ENCODE measurements around the gene PABPC3.
A peak's percentile ranks its signal among the peaks of the same experiment; 100 is the strongest.

Gene PABPC3

GRCh38 chr13:25069236-25069635 is 26.7 kb upstream of the PABPC3 start:
- H3K4me1 ChIP-seq (ENCODE audit: control insufficient read depth, insufficient read depth, low read length) = no peaks in the 10 kb centered on the region
- no peak for DNase-seq (ENCODE audit: low read depth)
- H3K4me3 ChIP-seq (ENCODE audit: low read length) = no peak overlapping the region
- peaks cover 30% of the 10 kb centered on the region for H3K27me3 ChIP-seq (replicated peaks; ENCODE audit: control insufficient read depth, insufficient read depth, low read length)
- no peaks in the 10 kb centered on the region for H3K9me3 ChIP-seq (ENCODE audit: control insufficient read depth, low read length)
- H3K36me3 ChIP-seq (ENCODE audit: control insufficient read depth, insufficient read depth, low read length, severe bottlenecking) = no peaks in the 10 kb centered on the region
- no peak overlapping the region for H3K9ac ChIP-seq (ENCODE audit: low read length)

DNA sequence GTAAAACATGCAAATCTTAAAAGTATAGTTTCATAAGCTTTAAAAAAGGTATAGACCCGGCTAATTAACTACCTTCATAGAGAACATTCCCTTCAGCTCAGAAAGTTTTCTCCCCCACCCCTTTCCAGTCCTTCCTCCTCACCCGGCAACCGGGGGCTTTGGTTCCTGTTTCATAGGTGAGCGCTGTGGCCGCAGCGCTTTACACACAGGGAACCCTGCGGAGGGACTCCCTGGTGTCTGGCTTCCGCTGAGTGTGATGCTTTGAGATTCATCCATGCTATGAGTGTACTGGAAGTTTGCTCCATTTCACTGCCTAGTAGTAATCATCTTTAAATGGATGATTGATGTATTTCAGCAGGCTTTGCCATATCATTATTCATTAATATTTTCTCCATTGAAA is 26.0 kb upstream of the PABPC3 start:
- no peak overlapping the region for H3K9ac ChIP-seq (ENCODE audit: low read length)
- H3K27me3 ChIP-seq (replicated peaks; ENCODE audit: control insufficient read depth, insufficient read depth, low read length) = peaks cover 30% of the 10 kb centered on the region
- no peak for DNase-seq (ENCODE audit: low read depth)
- H3K9me3 ChIP-seq (ENCODE audit: control insufficient read depth, low read length) = no peaks in the 10 kb centered on the region
- no peaks in the 10 kb centered on the region for H3K4me1 ChIP-seq (ENCODE audit: control insufficient read depth, insufficient read depth, low read length)
- no peaks in the 10 kb centered on the region for H3K36me3 ChIP-seq (ENCODE audit: control insufficient read depth, insufficient read depth, low read length, severe bottlenecking)
- H3K4me3 ChIP-seq (ENCODE audit: low read length) = no peak overlapping the region

- DNase-seq (ENCODE audit: low read depth) = no peak
- Histone ChIP-seq H3K9ac (ENCODE audit: low read length) (no peak overlapping the region), H3K4me1 (ENCODE audit: control insufficient read depth, insufficient read depth, low read length) (no peaks in the 10 kb centered on the region), H3K4me3 (ENCODE audit: low read length) (no peak overlapping the region), H3K36me3 (ENCODE audit: control insufficient read depth, insufficient read depth, low read length, severe bottlenecking) (no peaks in the 10 kb centered on the region), H3K9me3 (ENCODE audit: control insufficient read depth, low read length) (no peaks in the 10 kb centered on the region), H3K27me3 (replicated peaks; ENCODE audit: control insufficient read depth, insufficient read depth, low read length) (peaks cover 15% of the 10 kb centered on the region)
Measured at GRCh38 chr13:25080773-25081172, 15.2 kb upstream of the PABPC3 start.

- no peak for DNase-seq (ENCODE audit: low read depth)
- Histone ChIP-seq H3K9ac (ENCODE audit: low read length) (no peak overlapping the region), H3K27me3 (replicated peaks; ENCODE audit: control insufficient read depth, insufficient read depth, low read length) (peaks cover 25% of the 10 kb centered on the region), H3K4me1 (ENCODE audit: control insufficient read depth, insufficient read depth, low read length) (no peaks in the 10 kb centered on the region), H3K4me3 (ENCODE audit: low read length) (no peak overlapping the region), H3K9me3 (ENCODE audit: control insufficient read depth, low read length) (no peaks in the 10 kb centered on the region), H3K36me3 (ENCODE audit: control insufficient read depth, insufficient read depth, low read length, severe bottlenecking) (no peaks in the 10 kb centered on the region)
Measured at GRCh38 chr13:25084096-25084495, 11.8 kb upstream of the PABPC3 start.

GRCh38 chr13:25085125-25085742 is 10.7 kb upstream of the PABPC3 start:
- Histone ChIP-seq H3K9ac (ENCODE audit: low read length) (no peak overlapping the region), H3K9me3 (ENCODE audit: control insufficient read depth, low read length) (no peaks in the 10 kb centered on the region), H3K36me3 (ENCODE audit: control insufficient read depth, insufficient read depth, low read length, severe bottlenecking) (no peaks in the 10 kb centered on the region), H3K4me1 (ENCODE audit: control insufficient read depth, insufficient read depth, low read length) (no peaks in the 10 kb centered on the region), H3K4me3 (ENCODE audit: low read length) (no peak overlapping the region), H3K27me3 (replicated peaks; ENCODE audit: control insufficient read depth, insufficient read depth, low read length) (peaks cover 34% of the 10 kb centered on the region)
- DNase-seq (ENCODE audit: low read depth) = peak; percentile 75

DNA sequence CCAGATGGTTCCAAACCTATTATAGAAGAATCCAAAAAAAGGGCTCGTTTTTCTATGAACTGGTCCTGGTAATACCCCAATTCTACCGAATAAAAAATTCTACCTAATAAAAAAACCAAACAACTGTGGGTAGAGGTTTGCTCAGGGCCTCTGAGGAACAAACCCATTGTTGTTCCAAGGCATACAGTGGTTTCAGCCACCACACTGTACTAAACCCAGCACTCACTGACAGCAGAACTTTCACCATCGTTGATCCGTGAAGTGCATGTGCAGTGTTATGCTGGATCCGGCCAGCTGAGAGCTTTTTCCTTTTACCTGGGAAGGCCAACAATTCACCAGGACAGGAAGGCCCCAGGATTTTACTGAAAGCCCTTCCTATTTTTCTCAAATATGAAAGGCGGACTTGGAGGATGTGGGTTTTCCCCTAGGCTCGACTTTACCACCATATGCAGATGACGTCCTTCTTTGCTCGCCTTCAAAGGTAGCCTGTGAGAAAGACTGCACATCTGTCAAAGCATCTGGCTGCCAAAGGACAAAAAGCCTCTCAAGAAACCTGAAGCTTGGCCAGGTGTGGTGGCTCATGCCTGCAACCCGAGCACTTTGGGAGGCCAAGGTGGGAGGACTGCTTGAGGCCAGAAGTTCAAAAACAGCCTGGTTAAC is 7.2 kb upstream of the PABPC3 start:
- no peaks in the 10 kb centered on the region for H3K9me3 ChIP-seq (ENCODE audit: control insufficient read depth, low read length)
- no peak for DNase-seq (ENCODE audit: low read depth)

DNA sequence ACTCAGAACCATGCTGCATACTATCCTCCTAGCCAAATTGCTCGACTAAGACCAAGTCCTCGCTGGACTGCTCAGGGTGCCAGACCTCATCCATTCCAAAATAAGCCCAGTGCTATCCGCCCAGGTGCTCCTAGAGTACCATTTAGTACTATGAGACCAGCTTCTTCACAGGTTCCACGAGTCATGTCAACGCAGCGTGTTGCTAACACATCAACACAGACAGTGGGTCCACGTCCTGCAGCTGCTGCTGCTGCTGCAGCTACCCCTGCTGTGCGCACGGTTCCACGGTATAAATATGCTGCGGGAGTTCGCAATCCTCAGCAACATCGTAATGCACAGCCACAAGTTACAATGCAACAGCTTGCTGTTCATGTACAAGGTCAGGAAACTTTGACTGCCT is 1.5 kb downstream of the PABPC3 start:
- H3K9me3 ChIP-seq (ENCODE audit: control insufficient read depth, low read length) = no peaks in the 10 kb centered on the region
- DNase-seq (ENCODE audit: low read depth) = no peak
- no peak overlapping the region for H3K9ac ChIP-seq (ENCODE audit: low read length)
- peaks cover 23% of the 10 kb centered on the region for H3K27me3 ChIP-seq (replicated peaks; ENCODE audit: control insufficient read depth, insufficient read depth, low read length)
- H3K4me1 ChIP-seq (ENCODE audit: control insufficient read depth, insufficient read depth, low read length) = no peaks in the 10 kb centered on the region
- no peaks in the 10 kb centered on the region for H3K36me3 ChIP-seq (ENCODE audit: control insufficient read depth, insufficient read depth, low read length, severe bottlenecking)
- H3K4me3 ChIP-seq (ENCODE audit: low read length) = no peak overlapping the region

More for the DNA sequence above, 7.2 kb upstream of the PABPC3 start:
- Histone ChIP-seq H3K9ac (ENCODE audit: low read length) (no peak overlapping the region), H3K4me3 (ENCODE audit: low read length) (no peak overlapping the region), H3K4me1 (ENCODE audit: control insufficient read depth, insufficient read depth, low read length) (no peaks in the 10 kb centered on the region), H3K27me3 (replicated peaks; ENCODE audit: control insufficient read depth, insufficient read depth, low read length) (peaks cover 31% of the 10 kb centered on the region), H3K36me3 (ENCODE audit: control insufficient read depth, insufficient read depth, low read length, severe bottlenecking) (no peaks in the 10 kb centered on the region)

DNA sequence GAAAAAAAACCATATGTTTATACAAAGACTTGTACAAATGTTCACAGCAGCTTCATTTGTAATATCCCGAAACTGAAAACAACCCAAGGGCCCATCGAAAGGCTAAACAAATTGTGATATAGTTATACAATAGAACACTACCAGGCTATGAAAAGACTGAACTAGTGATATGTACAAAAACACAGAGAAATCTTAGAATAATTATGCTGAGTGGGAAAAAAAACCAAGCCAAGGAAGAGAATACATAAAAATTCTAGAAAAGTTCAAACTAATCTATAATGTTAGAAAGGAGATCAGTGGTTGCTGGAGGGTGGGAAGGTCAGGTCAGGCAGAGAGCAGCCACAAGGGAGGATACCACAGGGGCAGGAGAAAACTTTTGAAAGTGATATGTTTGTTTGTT is 7.8 kb downstream of the PABPC3 start:
- no peak for DNase-seq (ENCODE audit: low read depth)
- no peaks in the 10 kb centered on the region for H3K9me3 ChIP-seq (ENCODE audit: control insufficient read depth, low read length)
- H3K4me1 ChIP-seq (ENCODE audit: control insufficient read depth, insufficient read depth, low read length) = no peaks in the 10 kb centered on the region
- H3K4me3 ChIP-seq (ENCODE audit: low read length) = no peak overlapping the region
- peaks cover 7% of the 10 kb centered on the region for H3K27me3 ChIP-seq (replicated peaks; ENCODE audit: control insufficient read depth, insufficient read depth, low read length)
- H3K9ac ChIP-seq (ENCODE audit: low read length) = no peak overlapping the region
- no peaks in the 10 kb centered on the region for H3K36me3 ChIP-seq (ENCODE audit: control insufficient read depth, insufficient read depth, low read length, severe bottlenecking)

DNA sequence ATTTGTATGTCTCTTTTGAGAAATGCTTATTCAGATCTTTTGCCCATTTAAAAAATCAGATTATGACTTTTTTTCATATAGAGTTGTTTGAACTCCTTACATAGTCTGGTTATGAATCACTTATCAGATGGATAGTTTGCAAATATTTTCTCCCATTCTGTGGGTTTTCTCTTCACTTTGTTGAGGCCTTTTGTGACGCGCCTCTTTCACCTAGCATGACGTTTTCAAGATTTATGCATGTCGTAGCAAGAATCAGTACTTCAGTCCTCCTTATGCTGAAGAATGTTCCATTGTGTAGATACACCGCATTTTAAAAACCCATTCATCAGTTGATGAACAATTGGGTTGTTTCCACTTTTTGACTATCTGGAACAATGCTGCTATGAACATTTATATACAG is 13.4 kb downstream of the PABPC3 start:
- H3K36me3 ChIP-seq (ENCODE audit: control insufficient read depth, insufficient read depth, low read length, severe bottlenecking) = no peaks in the 10 kb centered on the region
- no peak overlapping the region for H3K9ac ChIP-seq (ENCODE audit: low read length)
- H3K4me1 ChIP-seq (ENCODE audit: control insufficient read depth, insufficient read depth, low read length) = no peaks in the 10 kb centered on the region
- H3K4me3 ChIP-seq (ENCODE audit: low read length) = no peak overlapping the region
- peaks cover 28% of the 10 kb centered on the region for H3K27me3 ChIP-seq (replicated peaks; ENCODE audit: control insufficient read depth, insufficient read depth, low read length)
- DNase-seq (ENCODE audit: low read depth) = no peak
- no peaks in the 10 kb centered on the region for H3K9me3 ChIP-seq (ENCODE audit: control insufficient read depth, low read length)

DNA sequence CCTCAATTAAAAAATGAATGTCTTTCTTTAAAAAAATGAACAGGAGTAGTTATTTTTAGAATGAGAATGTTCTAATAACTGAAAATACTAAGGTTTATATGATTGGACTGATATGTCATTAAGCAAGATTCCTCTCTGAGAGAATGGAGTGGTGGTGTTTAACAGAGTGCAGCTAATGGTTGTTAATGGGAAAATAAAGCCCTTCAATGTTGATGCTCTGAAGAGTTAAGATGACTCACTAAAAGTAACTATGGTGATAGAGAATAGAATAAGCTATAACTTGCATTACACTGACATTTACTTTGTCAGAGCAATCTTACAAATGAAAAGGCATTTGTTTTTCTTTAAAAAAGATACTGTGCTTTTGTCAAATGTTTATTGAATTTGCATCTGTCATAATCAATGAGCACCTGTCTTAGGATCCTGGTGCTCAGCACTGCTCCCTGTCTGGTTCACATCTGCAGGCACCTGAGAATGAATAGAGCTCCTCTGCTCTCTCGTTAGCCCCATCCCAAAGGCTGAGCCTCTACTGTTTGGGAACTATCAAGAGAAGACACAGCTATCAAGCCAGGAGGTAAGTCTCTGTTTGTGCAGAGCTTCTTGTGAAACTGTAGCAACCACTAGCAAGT is 15.1 kb downstream of the PABPC3 start:
- DNase-seq (ENCODE audit: low read depth) = no peak
- H3K9me3 ChIP-seq (ENCODE audit: control insufficient read depth, low read length) = no peaks in the 10 kb centered on the region
- H3K4me3 ChIP-seq (ENCODE audit: low read length) = no peak overlapping the region
- no peak overlapping the region for H3K9ac ChIP-seq (ENCODE audit: low read length)
- H3K27me3 ChIP-seq (replicated peaks; ENCODE audit: control insufficient read depth, insufficient read depth, low read length) = peaks cover 31% of the 10 kb centered on the region
- no peaks in the 10 kb centered on the region for H3K4me1 ChIP-seq (ENCODE audit: control insufficient read depth, insufficient read depth, low read length)
- H3K36me3 ChIP-seq (ENCODE audit: control insufficient read depth, insufficient read depth, low read length, severe bottlenecking) = no peaks in the 10 kb centered on the region

DNA sequence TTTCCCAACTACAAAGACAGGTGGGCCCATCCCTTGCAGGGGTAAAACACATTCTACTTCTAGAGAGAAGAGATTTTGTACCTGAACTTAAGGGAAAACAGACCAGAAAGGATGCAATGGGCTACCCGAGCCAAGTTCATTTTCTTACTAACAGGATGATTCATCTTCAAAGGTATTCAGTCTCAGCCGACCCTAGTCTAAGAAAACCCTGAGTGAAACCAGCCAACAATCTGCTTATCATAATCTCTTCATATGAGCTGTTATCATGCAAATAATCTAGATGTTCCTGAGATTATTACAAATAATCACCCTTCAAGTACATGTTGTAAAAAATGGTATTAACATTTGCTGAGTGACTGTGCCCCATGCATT is 15.6 kb downstream of the PABPC3 start:
- Histone ChIP-seq H3K9ac (ENCODE audit: low read length) (no peak overlapping the region), H3K36me3 (ENCODE audit: control insufficient read depth, insufficient read depth, low read length, severe bottlenecking) (no peaks in the 10 kb centered on the region), H3K9me3 (ENCODE audit: control insufficient read depth, low read length) (no peaks in the 10 kb centered on the region), H3K27me3 (replicated peaks; ENCODE audit: control insufficient read depth, insufficient read depth, low read length) (peaks cover 35% of the 10 kb centered on the region), H3K4me1 (ENCODE audit: control insufficient read depth, insufficient read depth, low read length) (no peaks in the 10 kb centered on the region), H3K4me3 (ENCODE audit: low read length) (no peak overlapping the region)
- no peak for DNase-seq (ENCODE audit: low read depth)
